HG03135 (cell line): ENCODE data around the gene GALNT7.

ENCODE experiments used
- ATAC-seq: cut with Tn5 transposase; IDR thresholded peaks from one replicate; pipeline ENCODE4 v1.9.1; 2021; ENCODE audit warnings: mild to moderate bottlenecking, moderate library complexity; ENCODE audit not compliant: unreplicated experiment

The GALNT7 gene

GRCh38 chr4:173259310-173259709 is 90.7 kb downstream of the GALNT7 start:
- no peak for ATAC-seq

- ATAC-seq = no peak
These were observed 92.4 kb downstream of the GALNT7 start for GRCh38 chr4:173261052-173261451.

GRCh38 chr4:173262375-173262774 is 93.8 kb downstream of the GALNT7 start:
- ATAC-seq = no peak

- peak; percentile 12 for ATAC-seq
These were observed 95.6 kb downstream of the GALNT7 start for GRCh38 chr4:173264245-173264644.

- ATAC-seq = peak; percentile 92
These were observed 96.1 kb downstream of the GALNT7 start for GRCh38 chr4:173264684-173265185.

- no peak for ATAC-seq
These were observed 97.1 kb downstream of the GALNT7 start for GRCh38 chr4:173265751-173266150.

- ATAC-seq = no peak
These were observed 99.1 kb downstream of the GALNT7 start for GRCh38 chr4:173267711-173268110.

GRCh38 chr4:173269280-173269679 is 100.7 kb downstream of the GALNT7 start:
- ATAC-seq = no peak

- ATAC-seq = no peak
These were observed 101.9 kb downstream of the GALNT7 start for GRCh38 chr4:173270312-173271027.

- no peak for ATAC-seq
These were observed 103.7 kb downstream of the GALNT7 start for GRCh38 chr4:173272314-173272713.

GRCh38 chr4:173272996-173273395 is 104.4 kb downstream of the GALNT7 start:
- ATAC-seq = no peak

- ATAC-seq = no peak
These were observed 105.3 kb downstream of the GALNT7 start for GRCh38 chr4:173273941-173274340.

GRCh38 chr4:173274744-173275143 is 106.1 kb downstream of the GALNT7 start:
- no peak for ATAC-seq

GRCh38 chr4:173275150-173275549 is 106.5 kb downstream of the GALNT7 start:
- no peak for ATAC-seq

- ATAC-seq = no peak
These were observed 108.7 kb downstream of the GALNT7 start for GRCh38 chr4:173277340-173277739.

GRCh38 chr4:173280998-173281397 is 112.4 kb downstream of the GALNT7 start:
- no peak for ATAC-seq

GRCh38 chr4:173281406-173282255 is 113.0 kb downstream of the GALNT7 start:
- ATAC-seq = no peak

GRCh38 chr4:173282256-173282562 is 113.6 kb downstream of the GALNT7 start:
- no peak for ATAC-seq

GRCh38 chr4:173282626-173283025 is 114.0 kb downstream of the GALNT7 start:
- ATAC-seq = no peak

GRCh38 chr4:173284463-173284862 is 115.9 kb downstream of the GALNT7 start:
- no peak for ATAC-seq

- ATAC-seq = no peak
These were observed 118.9 kb downstream of the GALNT7 start for GRCh38 chr4:173287486-173287885.

- no peak for ATAC-seq
These were observed 119.7 kb downstream of the GALNT7 start for GRCh38 chr4:173288296-173288695.
